GM18508 (cell line): ENCODE data around the gene TEF.
"Not testable (repeated sequence)": the region's sequence is repeated elsewhere in the genome, so short reads cannot be mapped to it uniquely, and the experiment has no call there.

Source experiments
- ATAC-seq: cut with Tn5 transposase; IDR thresholded peaks from one replicate; pipeline ENCODE4 v1.9.1; 2021; ENCODE audit warnings: moderate number of reproducible peaks; ENCODE audit not compliant: insufficient read depth, unreplicated experiment

The TEF gene

GRCh38 chr22:41377846-41378245 lies 3.9 kb upstream of the TEF start:
- no peak for ATAC-seq

GRCh38 chr22:41380993-41381328 lies 781 bp upstream of the TEF start:
- no peak for ATAC-seq

GRCh38 chr22:41382098-41382578 lies 396 bp downstream of the TEF start:
- ATAC-seq = no peak

GRCh38 chr22:41382610-41383009 lies 868 bp downstream of the TEF start:
- ATAC-seq = no peak

GRCh38 chr22:41383085-41383484 lies 1.3 kb downstream of the TEF start:
- no peak for ATAC-seq

GRCh38 chr22:41384128-41384527 lies 2.4 kb downstream of the TEF start:
- ATAC-seq = no peak

GRCh38 chr22:41387341-41387740 lies 5.6 kb downstream of the TEF start:
- no peak for ATAC-seq

GRCh38 chr22:41394012-41394356 lies 12.2 kb downstream of the TEF start:
- ATAC-seq = no peak

GRCh38 chr22:41395531-41396240 lies 13.9 kb downstream of the TEF start:
- ATAC-seq = no peak

GRCh38 chr22:41397143-41397811 lies 15.5 kb downstream of the TEF start:
- ATAC-seq = no peak

- ATAC-seq = no peak
These were observed 17.2 kb downstream of the TEF start for GRCh38 chr22:41398921-41399320.

GRCh38 chr22:41401781-41402648 lies 20.3 kb downstream of the TEF start:
- ATAC-seq = no peak

GRCh38 chr22:41402851-41403250 lies 21.1 kb downstream of the TEF start:
- ATAC-seq = not testable (repeated sequence)

- ATAC-seq = no peak
These were observed 22.0 kb downstream of the TEF start for GRCh38 chr22:41403532-41404318.

- ATAC-seq = no peak
These were observed 23.8 kb downstream of the TEF start for GRCh38 chr22:41405588-41405987.

- no peak for ATAC-seq
These were observed 24.7 kb downstream of the TEF start for GRCh38 chr22:41406410-41406809.

- no peak for ATAC-seq
These were observed 25.7 kb downstream of the TEF start for GRCh38 chr22:41407433-41407832.

- ATAC-seq = no peak
These were observed 26.9 kb downstream of the TEF start for GRCh38 chr22:41408665-41409064.

GRCh38 chr22:41410311-41410751 lies 28.6 kb downstream of the TEF start:
- ATAC-seq = no peak
